WTC11 (cell line): ENCODE data around the gene HPCAL1. TPM values are rescaled to one million over a fixed set of nuclear protein-coding genes. Genes with fewer than 3 reads are reported as not detected.

Experiments
- ATAC-seq: fragments of 200-7000 bp; cut with Tn5 transposase; 2 replicates; pipeline ENCODE4 v1.10.0; 2021; ENCODE audit warnings: mild to moderate bottlenecking, moderate library complexity
- CTCF ChIA-PET: fragments of 300-600 bp; sonication (Branson Sonifier 250); formaldehyde crosslinking; loops from one replicate; lab custom pipeline; 2021; ENCODE audit warnings: antibody characterized with exemption; lab: Charles Lee
- POLR2A ChIA-PET: fragments of 350-600 bp; sonication (Branson Sonifier 250); formaldehyde crosslinking; loops from one replicate; lab custom pipeline; 2021; ENCODE audit warnings: antibody characterized with exemption; lab: Charles Lee
- DNase-seq: peaks from one replicate; pipeline ENCODE4 v3.0.0; 2021; ENCODE audit warnings: low spot score
- H3K27ac Mint-ChIP-seq: 2 replicates; pipeline ENCODE4 v1.8.0; 2021; ENCODE audit warnings: mixed read lengths
- H3K27me3 Mint-ChIP-seq: 2 replicates; pipeline ENCODE4 v1.8.0; 2021; ENCODE audit warnings: low read depth, mild to moderate bottlenecking, moderate library complexity, mixed read lengths
- H3K36me3 Mint-ChIP-seq: 2 replicates; pipeline ENCODE4 v1.8.0; 2021; ENCODE audit warnings: mixed read lengths
- H3K4me1 Mint-ChIP-seq: 2 replicates; pipeline ENCODE4 v1.8.0; 2022; ENCODE audit warnings: mixed read lengths
- H3K4me3 Mint-ChIP-seq: 2 replicates; pipeline ENCODE4 v1.8.0; 2021; ENCODE audit warnings: mild to moderate bottlenecking, moderate library complexity, mixed read lengths
- H3K9me3 Mint-ChIP-seq: 2 replicates; pipeline ENCODE4 v1.8.0; 2021; ENCODE audit warnings: mixed read lengths
- ARID4B ChIP-seq: sonication (generic); formaldehyde crosslinking; IDR thresholded peaks from 2 replicates; pipeline ENCODE4 v1.8.0; 2023; ENCODE audit warnings: missing genetic modification reagents, mild to moderate bottlenecking, borderline replicate concordance
- CREB1 ChIP-seq: sonication (generic); formaldehyde crosslinking; IDR thresholded peaks from 2 replicates; pipeline ENCODE4 v1.8.0; 2023; ENCODE audit warnings: mild to moderate bottlenecking, missing genetic modification reagents
- CREM ChIP-seq: sonication (generic); formaldehyde crosslinking; IDR thresholded peaks from 2 replicates; pipeline ENCODE4 v1.8.1; 2022; ENCODE audit warnings: mild to moderate bottlenecking, missing genetic modification reagents, moderate library complexity
- MXD4 ChIP-seq: fragments of 250-450 bp; sonication (Bioruptor Pico); IDR thresholded peaks from 2 replicates; pipeline ENCODE4 v1.8.0; 2021; ENCODE audit warnings: mild to moderate bottlenecking, moderate library complexity, borderline replicate concordance
- NFATC4 ChIP-seq: fragments of 250-450 bp; sonication (Bioruptor Pico); IDR thresholded peaks from 2 replicates; pipeline ENCODE4 v1.9.0; 2021; ENCODE audit warnings: mild to moderate bottlenecking
- NFE2L1 ChIP-seq: sonication (generic); formaldehyde crosslinking; IDR thresholded peaks from 2 replicates; pipeline ENCODE4 v1.8.1; 2023; ENCODE audit warnings: missing genetic modification reagents
- OVOL2 ChIP-seq: fragments of 250-450 bp; sonication (Bioruptor Pico); IDR thresholded peaks from 2 replicates; pipeline ENCODE4 v1.9.0; 2021; ENCODE audit warnings: mild to moderate bottlenecking, borderline replicate concordance
- RELA ChIP-seq: sonication (generic); formaldehyde crosslinking; IDR thresholded peaks from 2 replicates; pipeline ENCODE4 v1.8.1; 2022; ENCODE audit warnings: missing genetic modification reagents, mild to moderate bottlenecking, borderline replicate concordance
- SMAD3 ChIP-seq: sonication (generic); formaldehyde crosslinking; IDR thresholded peaks from 2 replicates; pipeline ENCODE4 v1.8.0; 2022; ENCODE audit warnings: missing genetic modification reagents, mild to moderate bottlenecking, borderline replicate concordance
- TEAD4 ChIP-seq: sonication (generic); formaldehyde crosslinking; IDR thresholded peaks from 2 replicates; pipeline ENCODE4 v1.8.0; 2022; ENCODE audit warnings: mild to moderate bottlenecking, missing genetic modification reagents
- TP53 ChIP-seq: sonication (generic); formaldehyde crosslinking; IDR thresholded peaks from 2 replicates; pipeline ENCODE4 v1.8.1; 2023; ENCODE audit warnings: mild to moderate bottlenecking, missing genetic modification reagents
- ZNF232 ChIP-seq: sonication (generic); formaldehyde crosslinking; IDR thresholded peaks from 2 replicates; pipeline ENCODE4 v1.8.0; 2022; ENCODE audit warnings: mild to moderate bottlenecking, missing genetic modification reagents
- ZNF281 ChIP-seq: sonication (generic); formaldehyde crosslinking; IDR thresholded peaks from 2 replicates; pipeline ENCODE4 v1.8.0; 2023; ENCODE audit warnings: mild to moderate bottlenecking, missing genetic modification reagents
- ZNF671 ChIP-seq: fragments of 250-450 bp; sonication (Bioruptor Pico); IDR thresholded peaks from 2 replicates; pipeline ENCODE4 v1.8.0; 2021; ENCODE audit warnings: mild to moderate bottlenecking
- total RNA-seq: library from RNA; stranded (reverse); gene quantifications from 3 replicates; pipeline ENCODE4 v1.2.3, GENCODE V29; 2021
- TF ChIP-seq, protein P1 (sequence below): fragments of 200-600 bp; IDR thresholded peaks from 2 replicates; pipeline ENCODE4 v1.8.0; 2022; ENCODE audit warnings: antibody characterized with exemption
- TF ChIP-seq, protein P2 (sequence below): fragments of 250-450 bp; sonication (Bioruptor Pico); IDR thresholded peaks from 2 replicates; pipeline ENCODE4 v1.8.0; 2021; ENCODE audit warnings: mild to moderate bottlenecking
- TF ChIP-seq, protein P3 (sequence below): sonication (generic); formaldehyde crosslinking; IDR thresholded peaks from 2 replicates; pipeline ENCODE4 v1.8.1; 2023; ENCODE audit warnings: mild to moderate bottlenecking, missing genetic modification reagents, moderate library complexity
- TF ChIP-seq, protein P4 (sequence below): fragments of 250-450 bp; sonication (Bioruptor Pico); conservative IDR thresholded peaks from 2 replicates; pipeline ENCODE4 v1.9.0; 2021; ENCODE audit warnings: mild to moderate bottlenecking
- TF ChIP-seq, protein P5 (sequence below): sonication (generic); formaldehyde crosslinking; IDR thresholded peaks from 2 replicates; pipeline ENCODE4 v1.8.1; 2022; ENCODE audit warnings: mild to moderate bottlenecking, missing genetic modification reagents, moderate library complexity, borderline replicate concordance

The HPCAL1 gene
- total RNA-seq, 1 experiment from 2014 or later, result 11.8 TPM

DNA sequence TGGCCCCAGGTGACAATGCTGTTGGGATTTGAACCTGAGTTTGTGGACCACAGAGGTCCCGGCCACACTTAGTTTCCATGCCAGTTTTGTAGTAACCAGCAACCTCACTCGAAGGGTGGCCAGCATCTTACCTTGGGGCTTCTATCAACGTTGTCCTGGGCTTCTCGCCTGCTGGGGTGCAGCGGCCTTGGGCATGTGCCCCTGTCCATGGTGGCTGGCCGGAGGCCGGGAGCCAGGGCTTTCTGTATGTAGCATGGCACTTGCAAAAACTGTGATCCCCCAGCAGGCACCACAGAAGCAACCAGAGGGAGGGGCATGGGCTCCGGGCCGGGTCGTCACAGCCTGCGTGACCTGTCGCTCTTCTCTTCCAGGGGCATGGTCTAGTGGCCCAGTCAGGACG is 93.8 kb downstream of the HPCAL1 start:
- ChIA-PET CTCF (interaction anchor here (0.9 to 3.1 kb wide), 3 partner anchors 13 to 128 kb away, joined by 3 to 20 read pairs (median 5); no protein-coding TSS in a partner anchor), POLR2A (no interaction called here)
- Mint-ChIP-seq H3K27ac (no peak overlapping the region; the same call in 1 of the 2 replicates), H3K4me3 (no peak overlapping the region), H3K9me3 (no peaks in the 10 kb centered on the region), H3K4me1 (peaks cover 31% of the 10 kb centered on the region), H3K27me3 (no peaks in the 10 kb centered on the region), H3K36me3 (peaks cover 5% of the 10 kb centered on the region)
- DNase-seq (no peak), ATAC-seq (no peak)
- TF ChIP-seq NFATC4 (CRISPR knock-in tag) (no peak), TEAD4 (CRISPR knock-in tag) (no peak), ZNF281 (no peak), ARID4B (no peak), SMAD3 (CRISPR knock-in tag) (no peak), RELA (CRISPR knock-in tag) (no peak), CREB1 (CRISPR knock-in tag) (no peak), NFE2L1 (CRISPR knock-in tag) (no peak), MXD4 (no peak), ZNF671 (no peak), CREM (CRISPR knock-in tag) (no peak), ZNF232 (CRISPR knock-in tag) (no peak), OVOL2 (no peak), TP53 (CRISPR knock-in tag) (no peak)
- TF ChIP-seq, protein P1, sequence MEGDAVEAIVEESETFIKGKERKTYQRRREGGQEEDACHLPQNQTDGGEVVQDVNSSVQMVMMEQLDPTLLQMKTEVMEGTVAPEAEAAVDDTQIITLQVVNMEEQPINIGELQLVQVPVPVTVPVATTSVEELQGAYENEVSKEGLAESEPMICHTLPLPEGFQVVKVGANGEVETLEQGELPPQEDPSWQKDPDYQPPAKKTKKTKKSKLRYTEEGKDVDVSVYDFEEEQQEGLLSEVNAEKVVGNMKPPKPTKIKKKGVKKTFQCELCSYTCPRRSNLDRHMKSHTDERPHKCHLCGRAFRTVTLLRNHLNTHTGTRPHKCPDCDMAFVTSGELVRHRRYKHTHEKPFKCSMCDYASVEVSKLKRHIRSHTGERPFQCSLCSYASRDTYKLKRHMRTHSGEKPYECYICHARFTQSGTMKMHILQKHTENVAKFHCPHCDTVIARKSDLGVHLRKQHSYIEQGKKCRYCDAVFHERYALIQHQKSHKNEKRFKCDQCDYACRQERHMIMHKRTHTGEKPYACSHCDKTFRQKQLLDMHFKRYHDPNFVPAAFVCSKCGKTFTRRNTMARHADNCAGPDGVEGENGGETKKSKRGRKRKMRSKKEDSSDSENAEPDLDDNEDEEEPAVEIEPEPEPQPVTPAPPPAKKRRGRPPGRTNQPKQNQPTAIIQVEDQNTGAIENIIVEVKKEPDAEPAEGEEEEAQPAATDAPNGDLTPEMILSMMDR, result no peak
- TF ChIP-seq, protein P2, sequence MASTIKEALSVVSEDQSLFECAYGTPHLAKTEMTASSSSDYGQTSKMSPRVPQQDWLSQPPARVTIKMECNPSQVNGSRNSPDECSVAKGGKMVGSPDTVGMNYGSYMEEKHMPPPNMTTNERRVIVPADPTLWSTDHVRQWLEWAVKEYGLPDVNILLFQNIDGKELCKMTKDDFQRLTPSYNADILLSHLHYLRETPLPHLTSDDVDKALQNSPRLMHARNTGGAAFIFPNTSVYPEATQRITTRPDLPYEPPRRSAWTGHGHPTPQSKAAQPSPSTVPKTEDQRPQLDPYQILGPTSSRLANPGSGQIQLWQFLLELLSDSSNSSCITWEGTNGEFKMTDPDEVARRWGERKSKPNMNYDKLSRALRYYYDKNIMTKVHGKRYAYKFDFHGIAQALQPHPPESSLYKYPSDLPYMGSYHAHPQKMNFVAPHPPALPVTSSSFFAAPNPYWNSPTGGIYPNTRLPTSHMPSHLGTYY (CRISPR knock-in tag), result no peak
- TF ChIP-seq, protein P3, sequence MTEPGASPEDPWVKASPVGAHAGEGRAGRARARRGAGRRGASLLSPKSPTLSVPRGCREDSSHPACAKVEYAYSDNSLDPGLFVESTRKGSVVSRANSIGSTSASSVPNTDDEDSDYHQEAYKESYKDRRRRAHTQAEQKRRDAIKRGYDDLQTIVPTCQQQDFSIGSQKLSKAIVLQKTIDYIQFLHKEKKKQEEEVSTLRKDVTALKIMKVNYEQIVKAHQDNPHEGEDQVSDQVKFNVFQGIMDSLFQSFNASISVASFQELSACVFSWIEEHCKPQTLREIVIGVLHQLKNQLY (CRISPR knock-in tag), result no peak
- TF ChIP-seq, protein P4, sequence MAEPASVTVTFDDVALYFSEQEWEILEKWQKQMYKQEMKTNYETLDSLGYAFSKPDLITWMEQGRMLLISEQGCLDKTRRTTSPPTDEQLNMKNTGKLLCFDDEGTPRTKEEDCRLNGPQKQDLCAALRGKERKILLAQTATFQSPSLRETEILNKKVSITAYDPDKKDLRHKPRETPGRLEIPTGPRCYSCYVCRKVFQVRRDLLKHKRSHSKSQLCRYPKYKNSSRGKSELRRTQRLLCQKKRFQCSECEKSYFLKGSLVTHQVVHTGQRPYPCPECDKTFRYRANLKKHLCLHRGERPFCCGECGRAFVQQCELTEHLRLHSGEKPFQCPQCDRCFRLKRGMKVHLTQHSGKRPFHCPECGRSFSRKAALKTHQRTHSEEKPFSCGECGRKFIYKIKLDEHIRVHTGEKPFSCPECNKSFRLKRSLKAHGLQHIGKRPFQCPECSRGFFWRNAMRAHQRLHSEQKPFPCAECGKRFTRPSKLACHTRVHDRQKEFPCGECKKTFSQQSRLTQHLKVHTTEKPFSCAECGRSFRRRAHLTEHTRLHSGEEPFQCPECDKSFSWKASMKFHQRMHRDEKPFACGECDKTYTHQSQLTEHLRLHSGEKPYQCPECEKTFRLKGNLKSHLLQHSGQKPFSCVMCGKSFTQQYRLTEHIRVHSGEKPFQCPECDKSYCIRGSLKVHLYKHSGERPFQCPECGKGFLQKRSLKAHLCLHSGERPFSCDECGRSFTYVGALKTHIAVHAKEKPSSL, result no peak
- TF ChIP-seq, protein P5, sequence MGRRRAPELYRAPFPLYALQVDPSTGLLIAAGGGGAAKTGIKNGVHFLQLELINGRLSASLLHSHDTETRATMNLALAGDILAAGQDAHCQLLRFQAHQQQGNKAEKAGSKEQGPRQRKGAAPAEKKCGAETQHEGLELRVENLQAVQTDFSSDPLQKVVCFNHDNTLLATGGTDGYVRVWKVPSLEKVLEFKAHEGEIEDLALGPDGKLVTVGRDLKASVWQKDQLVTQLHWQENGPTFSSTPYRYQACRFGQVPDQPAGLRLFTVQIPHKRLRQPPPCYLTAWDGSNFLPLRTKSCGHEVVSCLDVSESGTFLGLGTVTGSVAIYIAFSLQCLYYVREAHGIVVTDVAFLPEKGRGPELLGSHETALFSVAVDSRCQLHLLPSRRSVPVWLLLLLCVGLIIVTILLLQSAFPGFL (CRISPR knock-in tag), result no peak
- TF ChIP-seq, all 79 proteins: peak for 0
